NCI-H226 (cell line): ENCODE data around the gene LAPTM4A.

Experiments
- DNase-seq: peaks from one replicate; pipeline ENCODE4 v3.0.0-alpha.2; 2015

LAPTM4A gene

DNA sequence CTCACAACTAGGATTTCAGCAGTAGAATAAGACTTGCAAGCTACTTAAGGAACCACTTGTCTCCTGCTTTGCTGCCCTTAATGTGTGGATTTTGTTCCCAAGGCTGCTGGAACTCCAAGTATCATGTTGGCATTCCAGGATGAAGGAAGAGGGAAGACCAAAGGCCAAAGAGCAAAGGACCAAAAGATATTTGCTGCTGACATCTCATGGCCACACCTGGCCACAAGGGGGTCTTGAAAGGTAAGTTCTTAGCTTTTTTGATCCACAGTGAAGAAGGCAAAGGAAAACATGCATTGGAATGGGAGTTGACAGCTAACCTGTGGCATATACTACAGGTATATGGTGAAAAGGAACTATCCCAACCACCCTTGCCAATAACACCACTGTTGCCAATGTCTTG, 35.1 kb downstream of the LAPTM4A start:
- DNase-seq: no peak

DNA sequence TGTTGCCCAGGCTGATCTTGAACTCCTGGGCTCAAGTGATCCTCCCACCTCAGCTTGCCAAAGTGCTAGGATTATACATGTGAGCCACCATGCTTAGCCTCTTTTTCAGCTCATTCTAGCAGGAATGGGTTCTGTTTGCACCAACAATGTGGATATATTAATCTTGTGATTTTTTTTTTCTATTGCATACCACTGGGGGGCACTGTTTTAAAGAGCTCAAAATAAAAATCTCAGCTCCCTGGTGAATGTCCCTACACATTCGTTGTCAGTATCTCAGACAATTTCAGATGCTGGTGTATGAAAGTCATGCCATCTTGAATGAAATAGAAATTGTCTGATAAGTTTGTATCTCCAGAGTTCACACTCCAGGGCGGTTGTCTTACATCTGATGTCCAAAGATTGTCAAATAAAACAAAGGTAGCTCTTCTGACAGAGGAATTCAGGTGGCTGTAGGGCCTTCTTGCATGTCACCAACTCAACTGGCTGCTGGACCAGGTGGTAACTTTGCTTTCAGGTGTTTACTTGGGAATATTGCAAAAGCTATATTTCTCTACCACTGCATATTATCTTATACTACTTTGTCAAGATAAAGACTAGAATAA, 35.8 kb downstream of the LAPTM4A start:
- peak; percentile 11 for DNase-seq

DNA sequence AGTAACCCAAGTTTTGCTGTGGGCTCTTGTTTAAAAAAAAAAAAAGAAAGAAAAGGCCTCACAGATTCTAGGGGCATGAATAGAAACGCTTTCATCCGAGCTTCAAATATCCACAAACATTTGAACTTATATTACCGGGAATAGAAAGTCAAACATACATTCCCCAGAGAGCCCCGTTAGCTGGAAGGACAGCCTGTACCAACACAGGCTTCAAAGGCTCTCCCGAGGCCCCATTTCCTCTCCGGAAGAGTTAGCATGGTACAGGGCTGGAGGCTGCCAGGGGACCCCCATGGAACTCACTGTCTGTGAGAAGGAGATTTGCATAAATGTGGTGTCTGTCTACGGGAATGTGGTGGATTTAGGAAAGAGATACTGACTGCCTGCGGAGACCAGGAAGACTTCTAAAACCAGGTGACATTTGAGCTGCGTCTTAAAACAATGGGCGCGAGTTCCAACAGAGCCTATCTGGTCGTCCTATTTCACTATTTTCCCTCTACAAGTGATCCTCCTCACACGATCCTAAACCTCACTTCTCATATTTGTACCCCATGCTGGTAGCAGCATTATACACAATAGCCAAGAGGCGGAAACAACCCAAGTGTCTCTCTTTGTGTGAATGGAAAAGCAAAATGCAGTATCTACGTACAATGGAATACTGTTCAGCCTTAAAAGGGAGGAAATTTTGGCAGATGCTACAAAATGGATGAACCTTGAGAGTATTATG, 38.1 kb downstream of the LAPTM4A start:
- DNase-seq: no peak

DNA sequence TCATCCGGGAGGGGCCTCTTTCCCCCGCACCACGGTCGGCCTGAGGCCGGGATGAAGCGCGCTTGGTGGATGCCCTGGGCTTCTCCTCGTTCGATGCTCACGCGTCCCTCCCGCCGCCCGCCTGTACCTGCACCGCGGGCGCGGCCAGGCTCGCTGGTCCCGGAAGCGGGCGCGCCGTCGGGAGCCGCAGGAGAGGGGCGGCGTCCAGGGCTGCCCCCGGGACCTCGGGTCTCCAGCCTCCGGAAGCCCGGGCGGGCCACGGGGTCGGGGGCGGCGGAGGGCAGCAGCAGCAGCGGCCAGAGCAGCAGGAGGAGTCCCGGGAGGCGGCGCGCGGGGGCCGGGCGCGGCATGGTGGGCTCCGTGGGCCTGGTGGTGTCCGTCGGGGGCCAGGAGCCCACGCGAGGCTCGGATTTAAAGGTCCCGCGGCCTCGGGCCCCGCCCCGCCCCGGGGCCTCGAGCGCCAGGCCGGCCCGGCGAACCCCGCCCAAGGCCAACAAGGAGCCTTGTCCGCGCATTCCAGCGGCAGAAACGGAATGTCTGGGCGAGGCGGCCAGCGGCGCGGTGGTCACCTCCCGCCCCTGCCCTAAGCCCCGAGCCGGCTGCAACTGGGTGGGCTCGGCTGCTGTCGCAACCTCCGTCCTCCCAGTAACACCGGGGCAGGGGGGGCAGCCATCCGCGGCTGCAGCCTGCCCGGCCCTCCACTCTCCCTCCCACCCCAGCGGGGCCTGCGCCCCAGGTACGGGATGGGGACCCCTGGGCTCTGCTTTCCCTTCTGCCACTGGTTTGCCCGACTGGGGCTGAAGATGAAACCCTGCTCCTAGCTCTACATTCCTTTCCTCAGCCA, 38.9 kb downstream of the LAPTM4A start, which contains the start of gene MATN3:
TSS of gene MATN3 (minus strand) at position 387 of the 844 bp plus-strand sequence. CDS start at position 350, 37 bp downstream.
- DNase-seq: peak; percentile 17

DNA sequence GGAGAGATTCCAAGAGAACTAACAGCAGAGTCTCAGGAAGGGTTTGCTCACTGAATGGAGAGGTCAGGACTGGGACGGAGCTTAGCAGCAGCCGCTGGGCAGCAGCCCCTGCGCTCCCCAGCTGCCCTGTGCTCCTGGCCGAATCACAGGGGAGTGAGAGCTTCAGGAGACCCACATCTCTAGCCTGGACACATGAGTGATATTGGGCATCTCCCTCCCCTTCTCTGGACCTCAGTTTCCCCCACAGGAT, 39.5 kb downstream of the LAPTM4A start:
- no peak for DNase-seq

DNA sequence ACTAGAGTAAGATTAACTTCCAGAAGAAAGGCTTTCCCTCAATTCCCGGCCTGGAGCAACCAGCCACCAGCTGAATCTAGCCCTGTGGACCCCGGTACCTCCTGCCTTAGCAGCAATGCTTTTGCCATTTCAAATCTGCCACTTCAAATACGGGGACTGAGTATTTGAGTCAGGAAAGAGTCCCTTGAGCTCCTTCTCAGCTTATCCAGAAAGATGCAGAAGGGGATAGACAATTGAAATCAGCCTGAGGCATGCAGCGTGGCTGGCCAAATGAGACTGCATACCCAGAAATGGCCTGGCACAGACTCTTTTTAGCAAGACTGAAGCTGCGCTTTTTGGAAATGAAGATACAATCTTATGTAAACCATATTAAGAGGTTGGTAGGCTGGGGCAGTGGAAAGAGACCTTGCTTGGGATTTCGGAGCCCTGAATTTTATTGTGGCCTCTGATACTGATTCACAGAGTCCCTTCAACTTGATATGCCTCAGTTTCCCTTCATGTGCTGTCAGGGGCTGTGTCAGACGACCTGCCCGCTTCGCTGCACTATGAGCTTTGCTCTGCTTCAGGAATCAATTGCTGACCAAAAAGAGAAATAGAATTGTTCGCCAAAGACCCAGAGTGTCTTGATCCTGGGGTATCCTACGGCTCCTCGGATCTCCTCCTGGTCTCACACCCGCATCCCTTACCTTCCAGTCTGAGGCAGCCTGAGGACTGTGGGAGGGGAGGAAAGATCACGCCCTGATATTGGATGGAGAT, 40.0 kb downstream of the LAPTM4A start:
- DNase-seq: no peak

DNA sequence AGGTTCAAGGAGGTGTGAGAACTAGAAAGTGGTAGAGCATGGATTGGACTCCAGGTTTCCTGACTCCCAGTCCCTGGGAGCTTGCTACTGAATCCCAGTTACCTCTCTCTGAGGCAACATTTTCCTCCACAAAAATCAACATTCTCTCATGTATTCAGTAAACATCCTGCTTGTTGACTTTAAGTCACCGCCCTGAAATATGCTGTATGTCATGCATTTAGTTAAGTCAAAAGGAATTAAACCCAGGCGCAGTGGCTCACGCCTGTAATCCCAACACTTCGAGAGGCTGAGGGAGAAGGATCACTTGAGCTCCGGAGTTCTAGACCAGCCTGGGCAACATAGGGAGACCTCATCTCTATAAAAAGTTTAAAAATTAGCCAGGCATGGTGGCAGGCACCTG, 42.7 kb downstream of the LAPTM4A start:
- DNase-seq: no peak

DNA sequence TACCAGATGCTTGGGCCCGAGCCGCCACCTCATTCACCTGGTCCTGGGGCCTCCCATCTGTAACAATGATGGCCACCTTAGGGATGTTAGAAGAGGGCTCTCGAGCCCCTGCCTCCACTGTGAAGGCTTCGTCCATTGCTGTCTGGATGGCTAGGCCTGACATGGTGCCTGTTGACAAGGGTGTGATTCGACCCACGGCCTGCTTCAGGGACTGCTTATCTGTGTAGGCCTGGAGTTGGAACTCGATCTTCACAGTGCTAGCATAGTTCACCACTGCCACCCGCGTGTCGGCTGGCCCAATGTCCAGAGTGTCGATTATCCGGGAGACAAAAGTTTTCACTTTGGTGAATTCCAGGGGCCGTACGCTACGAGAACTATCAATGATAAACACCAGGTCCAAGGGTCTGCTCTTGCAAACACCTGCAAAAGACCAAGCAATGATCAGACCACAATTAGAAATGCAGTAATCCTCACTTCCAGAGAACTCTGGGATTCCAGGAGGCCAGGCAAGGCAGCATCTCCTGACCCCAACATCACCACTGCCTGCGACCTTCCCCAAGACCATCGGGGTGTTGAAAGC, 45.4 kb downstream of the LAPTM4A start:
- no peak for DNase-seq

DNA sequence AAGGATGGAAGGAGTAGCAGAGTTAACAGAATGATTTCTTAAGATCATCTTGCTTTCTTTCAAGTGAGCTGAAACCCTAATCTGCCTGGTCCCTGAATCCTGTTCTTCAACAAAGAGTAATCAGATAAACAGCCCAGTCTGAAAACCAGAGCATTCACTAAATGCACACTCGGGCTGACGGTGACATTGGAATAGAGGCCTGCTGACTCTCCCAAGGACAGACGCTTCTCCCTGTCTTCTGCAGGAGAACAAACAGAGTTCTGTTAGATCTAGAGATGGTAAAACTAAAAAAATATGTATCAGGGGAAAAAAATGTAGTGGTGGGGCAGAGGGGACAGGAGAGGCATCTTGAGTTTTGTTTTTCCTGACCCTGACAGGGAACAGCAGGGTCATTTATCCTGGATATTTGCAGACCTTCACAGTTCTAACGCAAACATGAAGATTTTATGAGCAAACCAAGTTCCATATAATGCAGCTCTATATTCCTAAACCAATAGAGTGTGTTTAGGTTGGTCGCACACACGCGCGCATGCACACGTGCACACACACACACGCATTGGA, 46.3 kb downstream of the LAPTM4A start:
- DNase-seq: no peak

DNA sequence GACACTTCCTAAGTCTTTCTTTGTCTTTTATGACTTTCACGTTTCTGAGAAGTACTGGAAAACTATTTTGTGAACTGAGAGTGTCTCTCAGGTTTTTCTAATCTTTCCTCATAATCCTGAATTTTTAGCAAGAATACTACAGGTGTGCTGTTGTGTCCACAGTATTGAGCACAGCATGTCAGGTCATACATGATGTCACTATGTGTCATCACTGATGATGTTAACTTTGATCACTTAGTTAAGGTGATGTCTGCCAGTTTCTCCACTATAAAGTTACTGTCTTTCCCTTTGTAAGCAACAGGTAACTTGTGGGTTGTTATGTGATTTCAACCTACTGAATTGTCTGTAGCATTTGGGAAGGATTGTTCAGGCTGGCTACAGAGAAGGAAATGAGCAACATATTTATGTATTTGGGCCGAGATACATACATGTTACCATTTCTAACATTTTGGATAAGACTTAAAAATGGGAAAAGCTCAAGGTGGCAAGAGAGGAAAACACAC, 50.0 kb downstream of the LAPTM4A start:
- no peak for DNase-seq

DNA sequence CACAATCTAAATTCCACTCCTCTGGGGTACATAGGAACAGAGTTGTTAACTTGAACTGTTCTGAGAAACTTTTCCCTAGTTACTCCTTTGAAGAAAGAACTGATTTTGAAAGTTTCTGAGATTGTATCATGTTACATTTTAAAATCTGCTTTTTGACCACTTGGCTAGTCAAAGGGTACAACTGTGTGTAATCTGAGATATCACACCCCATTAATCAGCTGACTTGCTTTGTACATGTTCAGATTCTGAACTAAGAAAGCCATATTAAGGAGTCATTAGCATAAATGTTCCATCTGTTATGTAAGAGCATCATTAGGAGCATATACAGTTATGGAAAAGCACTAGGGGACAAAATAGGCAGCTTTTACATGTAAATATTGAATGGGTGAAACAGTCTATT, 57.7 kb downstream of the LAPTM4A start:
- DNase-seq: no peak

DNA sequence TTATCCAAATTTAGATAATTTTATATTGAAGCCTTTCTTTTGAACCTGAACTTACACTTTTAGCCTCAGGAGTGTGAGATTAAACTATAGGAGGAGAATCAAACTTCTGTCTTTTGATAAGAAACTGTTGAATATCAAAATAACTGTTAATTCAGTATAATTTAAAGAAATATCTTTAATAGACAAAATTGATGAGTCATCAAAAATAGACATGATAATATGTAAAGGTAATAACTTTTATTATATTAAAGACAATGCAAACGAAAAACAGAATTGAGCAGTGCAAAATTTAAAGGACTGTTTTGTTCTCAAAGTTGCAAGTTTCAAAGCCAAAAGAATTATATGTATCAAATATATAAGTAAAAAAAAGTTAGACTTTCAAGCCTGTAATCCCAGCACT, 59.5 kb downstream of the LAPTM4A start:
- DNase-seq: no peak

DNA sequence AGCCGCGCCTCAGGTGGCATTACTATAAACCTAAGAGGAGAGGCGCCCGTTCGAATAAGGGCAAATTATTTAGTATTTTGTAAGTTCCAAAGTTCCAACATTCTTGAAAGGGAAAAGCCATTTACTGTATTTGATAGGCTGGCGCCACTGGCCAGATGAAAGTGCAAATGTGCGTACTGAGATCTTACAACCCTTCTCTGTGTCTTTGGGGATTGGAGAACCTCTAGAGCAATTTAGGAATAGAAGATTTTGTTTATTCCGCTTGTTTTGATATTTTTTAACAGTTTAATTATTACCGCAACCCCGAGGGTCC, 61.1 kb downstream of the LAPTM4A start:
- DNase-seq: no peak

DNA sequence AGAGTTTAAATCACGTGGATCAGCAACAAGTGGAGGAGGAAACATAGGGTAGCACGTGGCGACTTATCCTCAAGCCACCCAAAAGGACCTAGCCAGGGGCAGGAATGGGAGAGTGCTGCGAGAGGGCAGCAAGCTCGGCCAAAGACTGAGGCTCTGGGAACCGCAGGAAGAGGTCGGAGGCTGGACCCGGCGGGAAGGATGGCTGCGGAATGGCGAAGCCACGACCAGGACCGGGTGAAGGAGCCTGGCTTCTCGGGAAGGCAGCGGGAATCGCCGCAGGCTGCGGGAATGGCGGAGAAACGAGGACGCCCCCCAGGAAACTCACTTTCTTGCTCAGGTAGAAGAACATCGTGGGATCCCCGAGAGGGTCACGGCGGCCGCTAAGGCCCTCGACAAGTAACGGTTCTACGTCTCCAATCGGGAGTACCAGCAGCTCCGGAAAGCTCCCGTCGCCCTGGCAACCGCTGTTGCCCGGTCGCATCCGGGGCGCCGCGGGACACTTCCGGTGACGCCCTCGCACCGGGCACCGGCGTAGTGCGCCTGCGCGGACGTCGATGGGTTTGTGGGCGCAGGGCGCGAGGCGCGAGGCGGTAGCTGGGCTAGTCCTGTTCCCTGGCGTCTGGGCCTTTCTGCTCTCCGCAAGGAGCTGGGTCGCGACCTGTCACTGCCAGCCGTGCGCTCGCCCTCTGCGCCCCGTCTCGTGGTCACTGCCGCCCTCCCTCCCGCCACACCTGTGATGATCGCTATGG, 61.6 kb downstream of the LAPTM4A start, which contains the start of gene WDR35:
TSS of gene WDR35 (minus strand) at position 439 of the 749 bp plus-strand sequence. CDS start at position 349, 90 bp downstream.
- peak; percentile 81 for DNase-seq

DNA sequence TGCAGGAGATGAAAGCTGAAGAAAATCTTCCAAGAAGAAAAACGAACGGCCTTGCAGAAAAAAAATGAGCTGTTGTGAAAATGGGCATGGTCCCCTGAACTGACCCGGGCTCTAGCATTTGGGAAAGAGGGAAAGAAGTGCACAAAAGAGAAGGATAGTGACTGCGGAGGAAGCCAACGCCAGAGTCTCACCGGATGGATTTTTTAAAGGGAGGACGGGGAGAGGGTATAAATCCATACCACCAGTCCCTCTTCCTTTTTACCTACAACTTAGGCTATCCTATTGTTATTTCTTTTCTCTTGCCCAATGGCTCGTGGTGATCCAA, 62.1 kb downstream of the LAPTM4A start:
- DNase-seq: no peak

DNA sequence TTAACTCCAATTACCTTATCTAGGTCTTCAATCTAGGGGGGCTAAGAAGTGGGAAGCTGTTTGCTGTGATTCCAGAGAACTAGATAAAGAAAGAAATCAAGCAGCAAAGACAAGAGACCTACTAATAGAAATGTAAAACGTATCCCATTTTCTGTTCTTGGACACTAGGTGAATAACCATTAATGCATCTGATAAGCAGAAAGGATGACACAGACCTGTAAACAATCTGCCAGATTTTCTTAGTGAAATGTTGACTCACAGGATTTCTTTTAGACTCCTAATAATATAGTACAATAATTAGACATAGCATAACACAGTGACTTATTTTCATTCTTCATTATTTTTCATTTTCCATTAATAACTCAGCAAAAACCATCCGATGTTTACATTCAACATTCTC, 62.8 kb downstream of the LAPTM4A start:
- DNase-seq: no peak

DNA sequence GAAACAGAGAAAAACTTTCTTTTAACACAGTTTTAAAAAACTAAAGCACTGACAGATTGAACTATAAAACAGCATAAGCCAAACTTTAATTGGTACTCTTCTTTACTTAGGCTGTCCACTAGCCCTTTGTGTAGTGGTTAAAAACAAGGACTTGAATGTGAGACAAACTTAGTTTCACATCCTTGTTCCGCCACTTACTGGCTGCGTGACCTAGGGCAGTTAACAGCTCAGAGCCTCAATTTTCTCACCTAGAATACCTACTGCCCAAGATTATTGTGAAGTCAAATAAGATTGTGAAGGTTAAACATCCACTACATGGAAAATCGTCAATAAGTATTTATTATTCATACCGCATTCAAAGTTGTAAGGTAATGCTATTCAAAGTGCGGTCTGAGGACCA, 63.5 kb downstream of the LAPTM4A start:
- no peak for DNase-seq
